ENCODE data around the gene ATP2B2. TPM values are rescaled to one million over a fixed set of nuclear protein-coding genes. Genes with fewer than 3 reads are reported as not detected.

ATP2B2 gene
- total and polyA plus RNA-seq, 10 of the 15 experiments (the other 5 are each of a cell fraction or from before 2014, with no cell fraction given), result 0.04 TPM; not detected in 9

GRCh38 chr3:10504171-10505049 lies 976 bp downstream of the ATP2B2 start (continued):
- TF ChIP-seq WRNIP1 (IDR thresholded peaks at IDR 0.05; ENCODE audit: borderline replicate concordance, low read depth, low read length) (no peak), PAX8 (IDR thresholded peaks at IDR 0.05) (no peak), NR2C1 (IDR thresholded peaks at IDR 0.05) (no peak), LARP7 (IDR thresholded peaks at IDR 0.05) (no peak), CEBPZ (IDR thresholded peaks at IDR 0.05; ENCODE audit: low read depth, low read length) (no peak)

GRCh38 chr3:10503217-10503796 lies 2.1 kb downstream of the ATP2B2 start:
- H3K79me2 ChIP-seq (ENCODE audit: control insufficient read depth, insufficient read depth, low read length), result no peaks in the 10 kb centered on the region
- TF ChIP-seq IKZF2 (IDR thresholded peaks at IDR 0.05) (no peak), ZBTB4 (CRISPR knock-in tag; IDR thresholded peaks at IDR 0.05) (no peak), POU2F2 (IDR thresholded peaks at IDR 0.05; ENCODE audit: borderline replicate concordance, low read depth, low read length) (no peak), BHLHE40 (IDR thresholded peaks at IDR 0.05; ENCODE audit: borderline replicate concordance in 1 of 2, low read depth in 2 of 2, low read length in 1 of 2) (no peak), NR2F1 (conservative IDR thresholded peaks at IDR 0.05) (no peak)
- H3K9ac ChIP-seq (ENCODE audit: control insufficient read depth, insufficient read depth, low read length), result no peak overlapping the region
- no peaks in the 10 kb centered on the region for H3K9me3 ChIP-seq (replicated peaks; ENCODE audit: control insufficient read depth, insufficient read depth, low read length)
- FAIRE-seq (no peak), DNase-seq (ENCODE audit: low read depth, low spot score) (no peak), ATAC-seq (no peak)
- POLR2A ChIA-PET, result no interaction called here
- H3K4me2 ChIP-seq (ENCODE audit: control insufficient read depth, insufficient read depth), result no peak overlapping the region
- no TSS peak for BruUV-seq (replicated peaks)
- 13% methylated on average over 15 of the region's 15 CpGs for WGBS (ENCODE audit: insufficient coverage, insufficient replicate concordance, low lambda C conversion rate, missing lambda C conversion rate)
- CTCF ChIA-PET, result interaction anchor here (1.1 kb wide), 1 partner anchor 164 kb away, joined by 3 read pairs; no protein-coding TSS in a partner anchor
- SMC1A ChIA-PET (ENCODE audit: uncharacterized antibody, unreplicated experiment), result no interaction called here
- no peaks in the 10 kb centered on the region for H3K36me3 ChIP-seq (ENCODE audit: control insufficient read depth in 2 of 2, insufficient read depth in 2 of 2, low read length in 1 of 2)
- H3K4me3 ChIP-seq, result no peak overlapping the region
- in situ Hi-C loops (cut with MboI), result no loop called here
- H3K27me3 ChIP-seq (replicated peaks in 1 of 2; ENCODE audit: control insufficient read depth in 2 of 2, insufficient read depth in 2 of 2, low read length in 1 of 2), result peaks cover 0 to 3% of the 10 kb centered on the region in 2 experiments; a peak in 3 of 4 replicates
- H3K27ac ChIP-seq (ENCODE audit: control insufficient read depth, insufficient read depth), result no peak overlapping the region
- RAD21 ChIA-PET (ENCODE audit: unreplicated experiment), result no interaction called here
- H4K20me1 ChIP-seq (ENCODE audit: control insufficient read depth, insufficient read depth), result no peaks in the 10 kb centered on the region
- H2AFZ ChIP-seq (ENCODE audit: control insufficient read depth, low read depth, low read length), result no peak overlapping the region
- H3K4me1 ChIP-seq (ENCODE audit: control insufficient read depth, insufficient read depth, low read length), result no peaks in the 10 kb centered on the region
- intact Hi-C loops (cut with micrococcal nuclease; ENCODE audit: unreplicated experiment), result no loop called here
